ENCODE results near the gene FBXO47.

FBXO47 gene

DNA sequence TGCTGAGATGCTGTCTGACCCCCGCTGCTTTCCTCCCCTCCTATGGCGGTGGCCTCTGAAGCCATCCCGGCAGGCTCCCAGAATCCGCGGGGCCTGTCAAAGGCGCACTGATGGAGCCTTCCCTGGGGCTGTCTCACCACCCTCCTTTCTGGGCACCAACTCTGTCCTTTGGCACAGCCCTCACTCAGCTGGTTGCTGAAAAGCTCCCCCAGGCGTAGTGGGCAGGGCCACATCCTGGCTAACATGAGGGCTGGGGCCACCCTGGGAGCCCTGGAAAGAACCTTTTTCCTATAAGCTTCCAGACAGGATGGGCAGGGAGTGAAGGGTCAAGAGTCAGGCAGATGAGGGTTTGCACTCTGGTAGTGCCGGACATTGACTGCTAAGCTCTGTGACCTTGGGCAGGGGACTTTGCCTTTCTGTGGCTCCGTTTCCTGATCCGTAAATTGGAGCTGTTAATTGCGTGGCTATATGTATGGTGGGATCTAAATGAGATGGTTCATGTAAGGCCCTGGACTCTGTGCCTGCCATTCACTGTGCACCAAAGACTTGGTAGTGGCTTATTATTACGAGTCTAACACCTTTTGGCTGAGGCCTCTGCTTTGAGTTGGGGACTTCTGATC, 69.4 kb downstream of the FBXO47 start:
- DNase-seq (ENCODE audit: low read depth) = no peak
- H3K4me3 ChIP-seq (ENCODE audit: control insufficient read depth, low read depth, low read length) = no peak overlapping the region
- TF ChIP-seq, protein P1, sequence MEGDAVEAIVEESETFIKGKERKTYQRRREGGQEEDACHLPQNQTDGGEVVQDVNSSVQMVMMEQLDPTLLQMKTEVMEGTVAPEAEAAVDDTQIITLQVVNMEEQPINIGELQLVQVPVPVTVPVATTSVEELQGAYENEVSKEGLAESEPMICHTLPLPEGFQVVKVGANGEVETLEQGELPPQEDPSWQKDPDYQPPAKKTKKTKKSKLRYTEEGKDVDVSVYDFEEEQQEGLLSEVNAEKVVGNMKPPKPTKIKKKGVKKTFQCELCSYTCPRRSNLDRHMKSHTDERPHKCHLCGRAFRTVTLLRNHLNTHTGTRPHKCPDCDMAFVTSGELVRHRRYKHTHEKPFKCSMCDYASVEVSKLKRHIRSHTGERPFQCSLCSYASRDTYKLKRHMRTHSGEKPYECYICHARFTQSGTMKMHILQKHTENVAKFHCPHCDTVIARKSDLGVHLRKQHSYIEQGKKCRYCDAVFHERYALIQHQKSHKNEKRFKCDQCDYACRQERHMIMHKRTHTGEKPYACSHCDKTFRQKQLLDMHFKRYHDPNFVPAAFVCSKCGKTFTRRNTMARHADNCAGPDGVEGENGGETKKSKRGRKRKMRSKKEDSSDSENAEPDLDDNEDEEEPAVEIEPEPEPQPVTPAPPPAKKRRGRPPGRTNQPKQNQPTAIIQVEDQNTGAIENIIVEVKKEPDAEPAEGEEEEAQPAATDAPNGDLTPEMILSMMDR (conservative IDR thresholded peaks at IDR 0.05; ENCODE audit: control insufficient read depth, insufficient read depth, low read depth, low read length) = no peak

DNA sequence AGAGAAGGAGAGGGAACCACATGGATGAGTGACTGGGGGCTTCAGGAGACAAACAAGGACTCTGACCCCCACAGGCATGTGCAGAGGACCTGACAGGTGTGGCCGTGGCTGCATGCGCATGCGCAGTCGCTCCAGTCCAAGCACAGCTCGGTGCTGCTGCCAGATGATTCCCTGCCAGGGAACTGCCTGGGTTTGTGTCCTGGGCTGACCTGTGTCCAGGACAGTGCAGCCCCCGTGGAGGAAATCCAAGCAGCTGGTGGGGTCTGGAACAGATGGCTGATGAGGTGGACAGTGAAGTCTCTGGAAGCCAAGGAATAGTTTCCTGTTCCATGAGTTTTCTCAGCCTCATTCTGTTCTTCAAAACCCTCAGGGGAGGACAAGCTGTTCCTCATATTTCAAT, 70.0 kb downstream of the FBXO47 start:
- peak; percentile 95 for DNase-seq (ENCODE audit: low read depth)
- no peak overlapping the region for H3K4me3 ChIP-seq (ENCODE audit: control insufficient read depth, low read depth, low read length)
- TF ChIP-seq, protein P1 (conservative IDR thresholded peaks at IDR 0.05; ENCODE audit: control insufficient read depth, insufficient read depth, low read depth, low read length) = no peak

DNA sequence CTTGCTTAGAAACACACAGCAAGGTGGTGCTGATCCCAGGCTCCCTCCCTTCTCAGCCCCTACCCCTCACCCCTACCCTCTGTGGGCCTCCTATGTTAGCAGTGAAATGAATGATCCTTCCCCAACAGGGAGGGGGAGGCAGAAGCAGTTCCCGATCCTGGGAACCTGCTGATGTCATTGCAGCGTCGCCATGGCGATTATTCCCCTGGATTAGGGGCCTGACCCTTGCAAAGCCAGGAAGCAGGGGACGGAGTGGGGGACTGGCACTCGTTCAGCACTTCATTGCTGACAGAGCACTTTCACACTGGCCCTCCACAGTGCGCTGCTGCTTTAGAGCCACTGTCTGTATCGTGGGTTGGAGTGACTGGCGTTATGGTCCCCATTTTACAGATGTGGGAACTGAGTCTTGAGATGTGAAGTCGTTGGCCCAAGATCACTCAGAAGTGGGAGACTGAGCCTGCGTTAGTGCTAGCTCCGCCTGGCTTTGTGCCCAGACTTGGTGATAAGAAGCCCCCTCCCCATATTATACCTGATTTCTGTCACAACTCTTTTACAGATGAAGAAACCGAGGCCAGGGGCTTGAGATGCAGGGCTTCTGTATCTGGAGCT, 70.8 kb downstream of the FBXO47 start:
- TF ChIP-seq, protein P1 (conservative IDR thresholded peaks at IDR 0.05; ENCODE audit: control insufficient read depth, insufficient read depth, low read depth, low read length) = no peak
- no peak overlapping the region for H3K4me3 ChIP-seq (ENCODE audit: control insufficient read depth, low read depth, low read length)
- DNase-seq (ENCODE audit: low read depth) = peak; percentile 50

DNA sequence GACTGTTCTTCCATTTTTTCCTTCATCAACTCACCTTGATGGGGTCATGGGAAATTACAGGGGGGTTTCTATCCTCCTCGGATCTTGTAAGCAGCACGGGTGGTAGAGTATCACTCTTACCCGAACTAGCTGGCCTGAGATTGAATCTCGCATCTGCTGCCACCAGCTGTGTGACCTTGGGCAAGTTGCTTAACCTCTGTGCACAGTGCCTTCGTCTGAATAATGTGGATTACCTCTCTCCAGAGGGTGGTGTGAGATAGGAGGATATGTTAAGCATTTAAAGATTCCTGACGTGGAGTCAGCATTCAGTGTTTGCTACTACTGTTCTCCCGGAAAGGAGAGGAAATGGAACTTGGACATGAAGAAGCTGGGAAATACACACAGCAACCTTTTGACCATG, 72.9 kb downstream of the FBXO47 start:
- H3K4me3 ChIP-seq (ENCODE audit: control insufficient read depth, low read depth, low read length) = no peak overlapping the region
- no peak for DNase-seq (ENCODE audit: low read depth)
- TF ChIP-seq, protein P1 (conservative IDR thresholded peaks at IDR 0.05; ENCODE audit: control insufficient read depth, insufficient read depth, low read depth, low read length) = no peak

DNA sequence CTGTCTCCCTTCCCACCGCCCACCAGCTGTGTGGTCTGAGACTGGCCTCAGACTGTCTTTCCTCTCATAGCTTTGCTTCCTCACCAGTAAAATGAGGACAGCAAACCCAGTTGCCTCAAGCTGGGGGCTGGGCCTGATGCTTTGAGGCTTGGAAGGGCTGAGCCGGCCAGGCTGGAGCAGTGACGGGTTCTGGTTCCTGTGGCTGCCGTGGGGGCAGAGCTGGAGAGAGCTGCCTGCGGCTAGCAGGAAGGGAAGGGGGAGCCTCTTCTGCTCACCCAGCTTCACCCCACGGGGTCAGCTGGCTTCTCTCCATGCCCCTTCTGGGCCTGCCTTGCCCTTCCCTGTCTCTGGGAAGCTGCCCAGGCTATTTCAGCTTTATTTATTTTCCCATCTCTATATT, 73.6 kb downstream of the FBXO47 start:
- no peak overlapping the region for H3K4me3 ChIP-seq (ENCODE audit: control insufficient read depth, low read depth, low read length)
- TF ChIP-seq, protein P1 (conservative IDR thresholded peaks at IDR 0.05; ENCODE audit: control insufficient read depth, insufficient read depth, low read depth, low read length) = no peak
- DNase-seq (ENCODE audit: low read depth) = peak; percentile 55

DNA sequence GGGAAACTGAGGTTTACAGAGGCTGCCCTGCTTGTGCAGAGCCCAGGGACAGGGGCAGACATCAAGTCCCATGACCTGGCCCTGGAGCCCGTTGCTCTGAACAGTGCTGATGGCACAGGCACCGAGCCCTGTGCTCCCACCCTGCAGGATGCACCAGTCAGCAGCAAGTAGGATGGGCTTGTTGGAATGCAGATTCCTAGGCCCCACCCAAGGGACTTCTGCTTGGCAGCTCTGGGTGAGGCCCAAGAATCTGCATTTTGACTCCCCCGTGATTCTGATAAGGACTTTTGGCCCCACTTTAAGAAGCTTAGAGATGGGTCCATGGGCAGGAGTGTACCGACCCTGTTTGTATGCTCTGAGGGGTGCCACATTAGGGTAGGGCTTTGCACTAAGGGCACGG, 74.1 kb downstream of the FBXO47 start:
- no peak for DNase-seq (ENCODE audit: low read depth)
- TF ChIP-seq, protein P1 (conservative IDR thresholded peaks at IDR 0.05; ENCODE audit: control insufficient read depth, insufficient read depth, low read depth, low read length) = no peak
- no peak overlapping the region for H3K4me3 ChIP-seq (ENCODE audit: control insufficient read depth, low read depth, low read length)

All from fibroblast of mammary gland (primary cell).